GM21367 (cell line): ENCODE results near the gene UFD1.
"Not testable (repeated sequence)": the region's sequence is repeated elsewhere in the genome, so short reads cannot be mapped to it uniquely, and the experiment has no call there.

ENCODE experiments used
- ATAC-seq: cut with Tn5 transposase; IDR thresholded peaks from one replicate; pipeline ENCODE4 v1.9.1; 2021; ENCODE audit not compliant: unreplicated experiment

The UFD1 gene

DNA sequence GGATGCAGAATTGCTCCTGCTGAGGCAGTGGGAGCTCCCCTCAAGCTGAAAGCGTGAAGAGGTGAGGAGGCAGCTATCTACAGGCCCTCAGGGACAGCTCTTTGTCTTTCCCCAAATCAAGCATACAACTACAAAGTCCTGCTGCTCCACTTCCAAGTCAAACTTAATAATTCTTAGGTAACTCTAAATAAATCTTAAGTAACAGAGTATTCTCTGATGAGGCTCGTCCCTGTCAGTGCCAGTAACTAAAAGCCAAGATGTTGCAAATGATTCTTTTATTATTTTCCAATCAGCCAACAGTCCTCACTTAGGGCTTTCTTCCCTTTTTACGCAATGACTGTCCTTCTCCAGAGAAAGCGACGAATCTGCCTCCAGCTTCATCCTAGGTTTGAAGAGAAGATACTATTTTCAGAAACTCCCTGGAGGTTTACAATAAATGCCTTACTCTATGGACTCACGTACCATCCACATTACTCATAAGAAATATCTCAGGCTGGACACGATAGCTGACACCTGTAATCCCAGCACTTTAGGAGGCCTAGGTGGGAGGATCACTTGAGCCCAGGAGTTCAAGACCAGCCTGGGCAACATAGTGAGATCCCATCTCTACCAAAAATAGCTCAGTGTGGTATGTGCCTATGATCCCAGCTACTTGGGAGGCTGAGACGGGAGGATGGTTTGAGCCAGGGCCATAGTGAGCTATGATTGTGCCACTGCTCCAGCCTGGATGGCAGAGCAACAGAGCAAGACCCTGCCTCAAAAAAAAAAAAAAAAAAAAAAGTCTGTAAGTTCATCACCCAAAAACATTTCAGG, 28.4 kb downstream of the UFD1 start:
- ATAC-seq, result no peak

DNA sequence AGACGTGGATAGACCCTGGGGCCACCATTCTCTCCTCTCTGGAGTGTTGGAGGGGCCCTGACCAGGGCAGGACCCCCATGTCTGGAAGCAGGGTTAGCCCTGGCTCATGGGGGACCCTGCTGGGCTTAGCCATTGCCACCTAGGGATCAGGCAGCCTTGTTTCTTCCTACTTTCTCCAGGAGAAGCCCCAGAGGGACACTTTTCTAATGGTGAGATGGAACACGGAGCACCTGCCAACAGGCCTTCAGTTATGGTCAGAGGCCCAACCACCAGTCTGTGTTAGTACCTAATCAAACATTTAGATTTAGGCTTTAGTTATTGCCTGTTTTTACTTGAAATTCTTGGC, 29.6 kb downstream of the UFD1 start:
- ATAC-seq, result no peak

DNA sequence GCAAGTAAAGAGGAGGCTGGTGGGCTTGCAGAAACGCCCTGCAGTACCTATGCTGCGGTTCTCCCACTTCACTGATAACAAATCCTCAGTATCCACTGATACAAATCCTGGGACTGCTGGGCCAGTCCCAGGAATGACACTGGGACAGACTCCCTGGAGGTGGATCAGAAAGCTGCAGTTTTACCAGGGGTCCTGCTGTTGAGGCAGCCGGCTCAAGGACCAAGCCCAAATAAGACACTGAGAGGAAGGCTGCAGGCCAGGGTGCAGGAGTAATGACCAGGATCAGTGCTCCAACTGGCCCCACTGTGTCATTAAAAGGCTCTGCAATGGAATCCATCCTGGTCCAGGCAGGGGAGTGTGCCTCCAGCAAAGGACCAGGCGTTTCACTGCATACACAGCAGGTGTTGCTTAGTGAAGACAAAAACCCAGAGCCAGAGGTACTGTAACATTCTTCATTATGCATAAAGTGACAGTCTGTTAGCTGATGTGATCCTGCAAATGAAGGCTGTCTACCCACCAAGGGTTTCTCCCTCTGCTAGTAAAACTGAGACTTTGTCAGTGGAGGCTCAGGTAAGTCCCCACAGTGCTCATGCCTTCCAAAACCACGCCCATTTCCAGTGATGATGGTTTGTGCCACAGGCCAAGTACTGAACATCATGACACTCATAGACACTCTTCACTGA, 30.1 kb downstream of the UFD1 start:
- ATAC-seq, result no peak

DNA sequence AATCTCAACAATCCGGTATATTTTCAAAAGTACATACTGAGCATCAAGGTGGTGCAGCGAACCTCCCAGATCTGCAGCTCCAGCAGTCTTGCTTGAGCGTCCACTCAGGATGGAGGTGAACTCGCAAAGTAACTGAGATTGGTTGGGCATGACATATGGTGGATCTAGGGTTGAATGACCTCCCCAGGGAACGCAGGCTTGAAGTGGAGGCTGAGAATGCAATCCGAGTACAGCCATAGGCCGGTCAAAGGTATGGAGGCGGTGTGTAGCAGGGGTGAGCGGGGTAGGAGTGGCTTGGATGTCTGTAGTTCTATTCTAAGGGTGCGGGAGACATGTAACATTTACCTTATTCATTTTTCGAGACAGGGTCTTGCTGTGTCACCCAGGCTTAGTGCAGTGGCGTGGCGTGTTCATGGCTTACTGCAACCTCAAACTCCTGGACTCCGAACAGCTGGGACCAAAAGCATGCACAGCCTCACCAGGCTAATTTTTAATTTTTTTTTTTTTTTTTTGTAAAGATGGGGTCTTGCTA, 30.9 kb downstream of the UFD1 start:
- peak; percentile 22 for ATAC-seq

DNA sequence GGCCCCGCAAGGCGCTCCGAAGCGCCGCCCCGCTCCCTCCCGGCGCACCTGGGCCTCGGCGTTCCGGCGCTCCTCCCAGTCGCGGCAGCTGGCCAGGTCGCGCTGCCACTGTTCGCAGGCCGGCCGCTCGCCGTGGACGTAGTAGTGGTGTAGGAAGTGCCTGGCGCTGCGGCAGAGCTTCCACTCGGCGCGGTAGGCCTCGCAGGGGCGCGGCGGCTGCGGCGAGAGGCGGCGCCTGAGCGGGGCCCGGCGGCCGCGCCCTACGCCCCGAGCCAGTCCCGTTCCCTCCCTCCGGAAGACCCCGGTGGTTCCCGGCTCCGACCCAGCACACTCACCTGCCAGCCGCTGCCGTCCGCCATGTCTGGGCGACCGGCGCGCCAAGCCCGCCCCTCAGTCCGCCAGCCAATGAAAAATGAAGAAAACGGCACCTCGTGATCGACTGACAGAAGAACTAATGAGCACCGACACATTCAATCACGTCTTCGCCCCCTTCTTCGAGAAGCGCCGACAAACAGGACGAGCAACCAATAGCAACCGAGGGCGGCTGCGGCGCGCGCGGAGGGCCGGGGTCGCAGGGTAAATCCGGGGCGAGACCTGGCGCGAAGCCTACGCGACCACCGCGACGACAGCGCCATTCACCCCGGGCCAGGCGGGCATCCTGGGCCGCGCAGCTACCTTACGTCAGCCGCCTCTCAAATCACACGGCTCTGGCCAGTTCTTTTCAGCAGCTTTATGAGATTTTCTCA, 31.5 kb downstream of the UFD1 start, which contains the start of gene C22orf39:
TSS of gene C22orf39 (minus strand) at position 382 of the 746 bp plus-strand sequence. CDS start at position 359, 23 bp downstream.
- ATAC-seq, result peak; percentile 71

DNA sequence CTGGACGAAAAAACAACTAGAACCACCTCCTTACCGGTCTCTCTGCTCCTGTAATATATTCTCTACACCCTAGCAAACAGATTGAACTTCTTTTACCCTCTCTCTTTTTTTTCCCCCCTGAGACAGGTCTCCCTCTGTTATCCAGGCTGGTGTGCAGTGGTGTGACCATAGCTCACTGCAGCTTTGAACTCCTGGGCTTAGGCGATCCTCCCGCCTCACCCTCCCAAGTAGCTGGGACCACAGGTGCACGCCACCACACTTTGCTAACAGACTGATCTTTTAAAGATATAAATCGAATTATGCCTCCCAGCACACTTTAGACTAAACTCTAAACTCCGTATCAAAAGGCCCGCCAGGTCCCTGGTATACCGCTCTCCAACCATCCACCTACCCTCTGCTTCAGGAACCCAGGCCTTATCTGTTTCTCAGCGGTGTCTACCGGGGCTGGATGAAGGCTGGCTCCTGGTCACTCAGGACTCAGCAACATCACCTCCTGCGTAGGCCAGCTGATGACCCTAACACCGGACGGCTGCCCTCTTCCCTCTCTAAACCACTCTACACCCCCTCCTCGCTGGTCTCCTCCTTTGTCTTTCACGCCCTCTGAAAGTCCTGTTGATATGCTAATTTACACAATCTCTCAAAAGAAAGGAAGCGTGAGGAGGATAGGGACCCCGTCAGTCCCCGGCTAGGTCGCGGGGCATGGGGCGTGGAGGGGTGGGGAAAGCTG, 32.2 kb downstream of the UFD1 start:
- ATAC-seq, result peak; percentile 3

DNA sequence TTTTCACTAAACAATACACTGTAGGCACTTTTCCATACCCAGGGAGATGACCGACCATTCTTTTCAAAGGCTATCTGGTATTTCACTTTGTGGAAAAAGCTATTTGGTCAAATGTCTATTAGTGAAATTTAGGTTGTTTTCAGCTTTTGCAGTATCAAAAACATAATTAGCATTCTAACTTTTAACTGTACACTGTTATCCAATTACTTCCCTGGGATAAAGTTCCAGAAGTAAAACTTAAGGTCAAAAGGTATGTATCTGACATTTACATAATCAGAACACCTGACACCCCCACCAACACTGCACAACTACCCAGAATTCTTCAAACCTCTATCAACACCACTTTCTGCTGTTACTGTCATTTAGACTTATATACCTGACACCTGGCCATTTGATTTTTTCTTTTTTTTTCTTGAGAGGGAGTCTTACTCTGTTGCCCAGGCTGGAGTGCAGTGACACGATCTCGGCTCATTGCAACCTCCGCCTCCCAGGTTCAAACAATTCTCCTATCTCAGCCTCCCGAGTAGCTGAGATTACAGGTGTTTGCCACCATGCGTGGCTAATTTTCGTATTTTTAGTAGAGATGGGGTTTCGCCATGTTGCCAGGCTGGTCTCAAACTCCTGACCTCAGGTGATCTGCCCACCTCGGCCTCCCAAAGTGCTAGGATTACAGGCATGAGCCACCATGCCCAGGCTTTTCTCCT, 33.6 kb downstream of the UFD1 start:
- ATAC-seq, result not testable (repeated sequence)

DNA sequence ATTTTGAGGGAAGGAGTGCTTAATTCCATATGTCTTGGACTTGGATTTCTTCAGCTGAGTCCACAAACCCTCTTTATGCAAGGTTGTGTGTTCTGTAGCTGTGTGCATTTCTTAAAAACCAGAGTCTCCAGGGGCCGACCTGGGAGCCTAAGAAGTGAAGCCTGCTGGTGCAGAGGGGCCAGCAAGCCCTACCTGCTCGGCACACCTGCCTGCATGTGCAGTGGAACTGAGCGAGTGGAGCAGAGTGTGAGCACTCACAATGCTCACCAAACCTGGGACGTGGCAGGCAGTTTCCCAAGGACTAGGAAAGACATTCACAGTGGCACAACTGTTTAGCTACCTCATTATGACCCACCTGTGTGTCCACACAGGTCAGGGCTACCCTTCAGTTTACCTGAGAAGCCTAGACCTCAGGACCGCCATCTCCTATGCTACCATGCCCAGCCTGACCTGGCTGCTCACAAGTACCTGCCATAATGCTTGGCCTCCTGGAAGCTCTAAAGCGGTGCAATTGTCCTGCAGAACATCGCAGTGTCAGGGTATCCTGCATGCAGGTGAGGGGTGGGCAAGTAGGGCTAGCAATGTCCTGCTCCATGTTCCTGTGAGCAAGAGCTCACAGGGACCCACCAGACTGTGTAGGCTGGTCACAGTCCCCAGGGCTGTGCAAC, 35.3 kb downstream of the UFD1 start:
- no peak for ATAC-seq

DNA sequence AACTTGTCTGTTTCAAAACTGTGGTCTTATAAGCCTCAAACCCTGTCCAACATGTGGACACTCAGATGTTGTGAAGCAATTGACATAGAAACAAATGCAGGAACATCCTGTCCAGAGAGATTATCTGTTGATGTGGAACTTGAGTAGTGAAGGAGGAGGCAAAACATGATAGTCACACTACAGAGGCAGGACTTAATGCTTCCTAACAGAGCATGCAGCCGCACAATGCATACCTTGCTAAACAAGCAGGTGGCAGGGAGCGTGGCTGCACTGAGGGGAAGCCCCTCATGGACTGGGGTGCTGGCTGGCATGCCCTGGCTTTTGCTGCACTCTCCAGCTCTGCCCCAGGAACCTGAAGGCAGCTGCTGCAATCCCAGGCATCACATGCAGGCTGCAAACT, 36.8 kb downstream of the UFD1 start:
- no peak for ATAC-seq

DNA sequence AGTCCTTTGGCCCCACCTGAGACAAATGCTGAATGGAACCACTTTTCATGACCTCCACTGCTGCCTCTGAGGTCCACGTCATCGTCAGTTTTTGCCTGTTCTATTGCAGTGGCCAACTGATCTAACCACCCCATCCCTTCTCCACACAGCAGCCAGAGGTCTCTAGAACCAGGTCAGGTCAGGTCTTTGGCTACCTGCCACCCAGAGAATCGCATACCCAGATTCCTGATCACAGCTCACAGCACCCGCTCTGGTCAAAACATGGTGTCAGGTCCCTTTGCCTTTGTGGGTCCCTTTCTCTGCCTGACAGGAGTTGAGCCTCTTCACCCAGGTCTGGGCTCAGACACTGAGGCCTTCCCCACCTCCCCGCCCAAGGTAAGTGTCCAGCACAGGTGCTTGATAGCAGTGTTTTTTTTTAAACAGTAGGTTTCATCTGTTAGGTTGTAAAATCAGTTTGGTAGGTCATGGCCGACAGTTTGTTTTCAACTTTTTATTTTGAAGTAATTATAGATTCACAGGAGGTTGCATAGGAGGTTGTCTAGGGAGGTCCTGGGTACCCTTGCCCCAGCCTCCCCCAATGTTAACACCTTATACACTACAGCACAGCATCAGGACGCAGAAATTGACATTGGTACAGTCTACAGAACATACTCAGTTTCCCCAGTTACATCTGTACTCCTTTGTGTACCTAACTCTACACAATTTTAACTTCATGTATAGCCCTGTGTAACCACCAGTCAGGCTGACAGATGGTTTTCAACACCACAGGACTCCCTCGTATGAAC, 38.4 kb downstream of the UFD1 start:
- ATAC-seq, result no peak

DNA sequence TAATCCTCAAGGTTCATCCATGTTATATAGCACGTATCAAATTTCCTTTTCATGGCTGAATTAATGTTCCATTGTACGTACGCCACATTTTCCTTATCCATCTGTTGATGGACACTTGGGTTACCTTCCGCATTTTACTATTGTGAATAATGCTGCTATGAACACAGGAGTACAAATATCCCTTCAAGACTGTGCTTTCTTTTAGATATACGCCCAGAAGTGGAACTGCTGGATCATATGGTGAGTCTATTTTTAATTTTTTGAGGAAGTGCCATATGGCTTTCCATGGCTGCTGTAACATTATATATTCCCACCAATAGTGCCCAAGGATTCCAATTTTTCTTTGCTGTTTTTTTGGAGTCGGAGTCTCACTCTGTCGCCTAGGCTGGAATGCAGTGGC, 40.7 kb downstream of the UFD1 start:
- ATAC-seq, result no peak

DNA sequence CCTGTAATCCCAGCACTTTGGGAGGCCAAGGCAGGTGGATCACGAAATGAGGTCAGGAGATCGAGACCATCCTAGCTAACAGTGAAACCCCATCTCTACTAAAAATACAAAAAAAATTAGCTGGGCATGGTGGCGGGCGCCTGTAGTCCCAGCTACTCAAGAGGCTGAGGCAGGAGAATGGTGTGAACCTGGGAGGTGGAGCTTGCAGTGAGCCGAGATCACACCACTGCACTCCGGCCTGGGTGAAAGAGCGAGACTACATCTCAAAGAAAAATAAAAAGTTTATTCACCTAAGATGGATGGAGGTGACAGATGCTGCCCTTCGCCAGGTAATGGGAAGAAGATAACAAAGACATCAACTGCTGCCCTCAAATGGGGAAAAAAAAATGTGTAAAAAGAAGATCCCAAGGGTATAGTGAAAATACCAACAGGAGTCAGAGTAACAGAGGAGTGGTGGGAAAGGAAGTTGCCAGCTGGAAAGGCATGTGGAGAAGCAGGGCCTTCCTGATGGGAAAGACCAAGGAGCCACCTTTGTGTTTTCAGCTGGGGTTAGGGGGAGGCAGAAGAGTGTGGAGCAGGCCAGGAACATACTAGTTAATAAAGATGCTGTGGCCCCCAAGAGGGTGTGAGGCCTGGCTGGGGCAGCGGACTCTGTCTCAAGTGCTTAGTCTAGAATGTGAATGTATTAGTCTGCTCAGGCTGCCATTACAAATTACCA, 42.4 kb downstream of the UFD1 start:
- not testable (repeated sequence) for ATAC-seq

DNA sequence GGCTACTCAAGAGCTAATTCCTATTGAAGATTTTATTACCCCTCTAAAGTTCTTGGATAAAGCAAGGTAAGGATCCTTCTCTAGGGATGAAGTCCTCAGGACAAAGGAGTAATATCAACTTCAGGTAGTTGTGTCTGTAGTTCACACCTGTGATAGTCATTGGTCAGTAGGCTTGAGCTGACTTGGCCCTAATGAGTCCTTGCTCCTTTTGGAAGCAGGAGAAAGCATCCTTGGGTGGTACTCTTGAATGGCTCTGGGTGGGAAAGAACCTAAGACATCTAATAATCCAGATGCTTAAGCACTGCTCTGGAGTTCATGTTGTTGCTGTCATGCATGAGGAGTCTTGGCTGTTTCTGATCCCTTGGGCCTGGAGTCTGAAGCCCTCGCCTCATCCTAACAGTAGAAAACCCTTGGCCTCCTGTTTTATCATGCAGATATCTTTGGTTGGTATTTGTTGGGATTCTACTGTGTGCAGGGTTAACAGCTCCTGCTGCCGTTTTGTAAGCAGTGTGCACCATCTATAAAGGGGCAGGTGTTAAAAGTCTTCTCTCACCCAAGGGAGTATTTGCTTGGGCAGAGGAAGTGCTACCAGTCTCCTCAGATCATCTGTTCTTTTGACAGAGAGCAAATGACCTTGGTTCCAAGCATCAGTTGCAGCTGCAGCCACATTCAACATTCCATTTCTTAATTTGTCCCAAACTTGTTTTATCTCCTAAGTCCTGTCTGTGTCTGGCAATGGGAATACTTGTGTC, 44.0 kb downstream of the UFD1 start:
- no peak for ATAC-seq

DNA sequence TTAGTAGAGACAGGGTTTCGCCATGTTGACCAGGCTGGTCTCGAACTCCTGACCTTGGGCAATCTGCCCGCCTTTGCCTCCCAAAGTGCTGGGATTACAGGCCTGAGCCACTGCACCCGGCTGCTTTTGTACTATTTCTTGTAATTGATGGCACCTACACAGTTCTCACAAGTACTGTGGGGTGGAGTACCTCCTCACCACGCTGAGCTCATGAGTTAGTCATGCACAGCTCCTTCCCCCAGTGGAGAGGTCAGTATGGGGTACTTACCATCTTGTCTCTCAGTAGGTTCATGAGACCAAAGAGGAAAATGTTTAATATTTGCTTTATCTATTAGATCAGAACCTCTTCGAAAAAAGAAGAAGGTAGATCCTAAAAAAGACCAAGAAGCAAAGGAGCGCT, 44.6 kb downstream of the UFD1 start:
- ATAC-seq, result no peak

DNA sequence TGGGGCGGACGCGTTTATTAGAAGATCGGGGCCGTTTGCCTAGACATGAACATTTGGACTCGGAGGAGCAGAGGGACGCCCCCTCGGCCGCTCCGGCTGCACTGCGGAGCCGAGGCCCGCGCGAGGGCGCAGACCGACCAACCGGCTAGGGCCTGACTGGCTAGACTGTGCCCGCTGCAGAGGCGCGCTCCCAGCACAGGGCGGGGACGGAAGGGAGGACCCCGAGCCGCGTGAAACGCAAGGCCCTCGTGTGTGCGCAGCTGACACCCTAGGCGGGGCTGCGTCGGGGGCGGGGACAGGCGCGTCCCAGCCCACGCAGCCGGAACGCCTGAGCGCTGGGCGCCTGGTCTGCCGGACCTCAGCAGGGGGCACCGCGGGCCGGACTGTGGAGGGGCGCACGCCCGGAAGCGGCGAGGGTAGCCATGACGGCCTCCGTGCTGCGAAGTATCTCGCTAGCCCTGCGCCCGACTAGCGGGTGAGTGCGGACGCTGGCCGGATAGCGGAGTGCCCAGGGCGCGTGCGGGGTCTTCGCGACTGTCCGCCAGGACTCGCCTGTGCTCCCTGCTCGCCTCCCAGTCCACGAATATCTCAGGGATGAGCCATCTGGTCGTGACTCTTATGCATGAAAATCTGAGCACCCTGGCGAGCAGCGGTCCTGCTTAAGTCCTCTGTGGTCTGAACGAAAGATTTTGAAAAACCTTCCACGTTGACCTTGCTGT, 46.7 kb downstream of the UFD1 start, which contains the start of gene MRPL40:
TSS of gene MRPL40 (plus strand) at position 413 of the 719 bp plus-strand sequence. CDS start at position 423, 10 bp downstream.
- peak; percentile 59 for ATAC-seq

DNA sequence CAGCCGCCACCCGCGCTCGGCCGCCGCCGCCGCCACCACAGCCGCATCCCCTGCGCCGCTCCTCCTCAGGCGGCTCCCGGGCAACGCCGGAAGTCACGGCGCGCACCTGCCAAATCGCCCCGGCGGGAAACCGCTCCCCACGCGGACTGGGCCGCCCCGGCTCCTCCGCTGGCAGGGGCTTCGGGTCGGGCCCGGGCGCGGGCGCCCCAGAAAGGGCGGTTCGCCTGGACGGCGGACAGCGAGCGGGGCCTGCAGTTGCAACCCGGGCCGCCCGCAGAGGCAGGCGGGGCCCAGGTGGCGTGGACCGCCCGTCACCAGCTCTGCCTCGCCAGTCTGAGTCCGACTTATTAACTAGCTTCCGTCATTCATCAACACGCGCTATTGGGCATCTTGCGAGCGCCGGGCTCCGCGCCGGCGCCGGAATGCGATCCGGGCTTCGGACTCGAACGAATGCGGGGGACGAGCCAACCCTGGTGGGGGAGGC, 47.3 kb downstream of the UFD1 start, which contains the start of gene HIRA:
TSS of gene HIRA (minus strand) at position 85 of the 484 bp plus-strand sequence. CDS start 257 bp downstream, outside the sequence.
- ATAC-seq, result peak; percentile 23
